Stimulated activated naive CD4-positive, alpha-beta T cell (primary cell): ENCODE data around the gene MMP23B.

Source experiments
- DNase-seq, 6 experiments: peaks; one replicate each; lab custom pipeline; 2025; lab: John Stamatoyannopoulos, UW

MMP23B gene

GRCh38 chr1:1620433-1621139, 11.4 kb upstream of the MMP23B start:
- DNase-seq, result no peak

- DNase-seq, result no peak
Observed at GRCh38 chr1:1621173-1622009, 10.6 kb upstream of the MMP23B start.

GRCh38 chr1:1622010-1622787, 9.8 kb upstream of the MMP23B start:
- no peak for DNase-seq

GRCh38 chr1:1622788-1623094, 9.2 kb upstream of the MMP23B start:
- DNase-seq, result no peak

- no peak for DNase-seq
Observed at GRCh38 chr1:1623181-1623630, 8.8 kb upstream of the MMP23B start.

- no peak for DNase-seq
Observed at GRCh38 chr1:1623631-1624442, 8.1 kb upstream of the MMP23B start.

- no peak for DNase-seq
Observed at GRCh38 chr1:1624443-1625403, 7.2 kb upstream of the MMP23B start.

- no peak for DNase-seq
Observed at GRCh38 chr1:1625404-1625775, 6.6 kb upstream of the MMP23B start.

- DNase-seq, result no peak
Observed at GRCh38 chr1:1625824-1626206, 6.2 kb upstream of the MMP23B start.

GRCh38 chr1:1626207-1627141, 5.5 kb upstream of the MMP23B start:
- no peak for DNase-seq

- no peak for DNase-seq
Observed at GRCh38 chr1:1627261-1627828, 4.6 kb upstream of the MMP23B start.

- DNase-seq, result no peak
Observed at GRCh38 chr1:1627829-1628753, 3.9 kb upstream of the MMP23B start.

- peak in 5 of 6 experiments; percentile 32 to 49 (median 43) for DNase-seq
Observed at GRCh38 chr1:1628754-1629429, 3.1 kb upstream of the MMP23B start.

- DNase-seq, result peak; percentile 72 to 85 (median 82)
Observed at GRCh38 chr1:1629430-1630190, 2.4 kb upstream of the MMP23B start.

- peak; percentile 85 to 95 (median 92) for DNase-seq
Observed at GRCh38 chr1:1630191-1630964, 1.6 kb upstream of the MMP23B start.
